GDM1 (cell line): ENCODE data around the gene PTPRM.

Source experiments
- DNase-seq: peaks from one replicate; lab custom pipeline; 2025; lab: John Stamatoyannopoulos, UW

Gene PTPRM

GRCh38 chr18:8286303-8286702, 719.2 kb downstream of the PTPRM start:
- DNase-seq, result no peak

GRCh38 chr18:8287196-8287885, 720.2 kb downstream of the PTPRM start:
- DNase-seq, result no peak

GRCh38 chr18:8288472-8289195, 721.5 kb downstream of the PTPRM start:
- DNase-seq, result no peak

GRCh38 chr18:8290435-8290834, 723.3 kb downstream of the PTPRM start:
- no peak for DNase-seq

GRCh38 chr18:8290913-8291312, 723.8 kb downstream of the PTPRM start:
- no peak for DNase-seq

- no peak for DNase-seq
Observed at GRCh38 chr18:8293184-8293583, 726.1 kb downstream of the PTPRM start.

- DNase-seq, result no peak
Observed at GRCh38 chr18:8296886-8297616, 729.9 kb downstream of the PTPRM start.

GRCh38 chr18:8298186-8298585, 731.1 kb downstream of the PTPRM start:
- DNase-seq, result no peak

- no peak for DNase-seq
Observed at GRCh38 chr18:8299054-8299980, 732.2 kb downstream of the PTPRM start.

GRCh38 chr18:8300751-8301410, 733.8 kb downstream of the PTPRM start:
- no peak for DNase-seq

- DNase-seq, result no peak
Observed at GRCh38 chr18:8301427-8302172, 734.5 kb downstream of the PTPRM start.

- DNase-seq, result no peak
Observed at GRCh38 chr18:8303151-8303755, 736.1 kb downstream of the PTPRM start.

- DNase-seq, result no peak
Observed at GRCh38 chr18:8307960-8308359, 740.8 kb downstream of the PTPRM start.

- no peak for DNase-seq
Observed at GRCh38 chr18:8313043-8313442, 745.9 kb downstream of the PTPRM start.

GRCh38 chr18:8314124-8314523, 747.0 kb downstream of the PTPRM start:
- no peak for DNase-seq

- no peak for DNase-seq
Observed at GRCh38 chr18:8319798-8320489, 752.8 kb downstream of the PTPRM start.

- no peak for DNase-seq
Observed at GRCh38 chr18:8322486-8322885, 755.4 kb downstream of the PTPRM start.

GRCh38 chr18:8324343-8325065, 757.4 kb downstream of the PTPRM start:
- no peak for DNase-seq
